ENCODE data around the gene MCM5.
"Not testable (repeated sequence)": the region's sequence is repeated elsewhere in the genome, so short reads cannot be mapped to it uniquely, and the experiment has no call there.

MCM5 gene

GRCh38 chr22:35452351-35452781 is 52.4 kb downstream of the MCM5 start:
- no peak for DNase-seq (ENCODE audit: low spot score)

GRCh38 chr22:35452810-35453743 is 53.1 kb downstream of the MCM5 start:
- DNase-seq (ENCODE audit: low spot score), result no peak

GRCh38 chr22:35454416-35455054 is 54.6 kb downstream of the MCM5 start:
- DNase-seq (ENCODE audit: low spot score), result no peak

- no peak for DNase-seq (ENCODE audit: low spot score)
Observed at GRCh38 chr22:35455529-35455928, 55.6 kb downstream of the MCM5 start.

GRCh38 chr22:35456757-35457156 is 56.8 kb downstream of the MCM5 start:
- no peak for DNase-seq (ENCODE audit: low spot score)

GRCh38 chr22:35457729-35458546 is 58.0 kb downstream of the MCM5 start:
- DNase-seq (ENCODE audit: low spot score), result no peak

GRCh38 chr22:35458547-35459422 is 58.8 kb downstream of the MCM5 start:
- no peak for DNase-seq (ENCODE audit: low spot score)

GRCh38 chr22:35459423-35459894 is 59.5 kb downstream of the MCM5 start:
- DNase-seq (ENCODE audit: low spot score), result no peak

- not testable (repeated sequence) for DNase-seq (ENCODE audit: low spot score)
Observed at GRCh38 chr22:35459976-35460375, 60.0 kb downstream of the MCM5 start.

- no peak for DNase-seq (ENCODE audit: low spot score)
Observed at GRCh38 chr22:35460688-35461087, 60.7 kb downstream of the MCM5 start.

GRCh38 chr22:35462498-35463230 is 62.7 kb downstream of the MCM5 start:
- DNase-seq (ENCODE audit: low spot score), result no peak

- DNase-seq (ENCODE audit: low spot score), result no peak
Observed at GRCh38 chr22:35463231-35463933, 63.4 kb downstream of the MCM5 start.

- no peak for DNase-seq (ENCODE audit: low spot score)
Observed at GRCh38 chr22:35464399-35464798, 64.5 kb downstream of the MCM5 start.

- DNase-seq (ENCODE audit: low spot score), result no peak
Observed at GRCh38 chr22:35465109-35465701, 65.3 kb downstream of the MCM5 start.

GRCh38 chr22:35467681-35468434 is 67.9 kb downstream of the MCM5 start:
- no peak for DNase-seq (ENCODE audit: low spot score)

GRCh38 chr22:35470903-35471321 is 71.0 kb downstream of the MCM5 start:
- DNase-seq (ENCODE audit: low spot score), result no peak

- DNase-seq (ENCODE audit: low spot score), result not testable (repeated sequence)
Observed at GRCh38 chr22:35471566-35471965, 71.6 kb downstream of the MCM5 start.

- DNase-seq (ENCODE audit: low spot score), result no peak
Observed at GRCh38 chr22:35472488-35472887, 72.5 kb downstream of the MCM5 start.

- no peak for DNase-seq (ENCODE audit: low spot score)
Observed at GRCh38 chr22:35473971-35474370, 74.0 kb downstream of the MCM5 start.
